HTERT RPE-1 (cell line): ENCODE results near the gene BGLAP.

Source experiments
- in situ Hi-C: fragments of 300-500 bp; cut with MboI; formaldehyde crosslinking; loops from 4 replicates; pipeline ENCODE4 v1.14.3; 2020; ENCODE audit warnings: low sequenced_read_pairs

BGLAP gene

GRCh38 chr1:156226116-156226538 lies 15.9 kb upstream of the BGLAP start:
- in situ Hi-C loops: no loop called here

- in situ Hi-C loops: no loop called here
These were observed 15.2 kb upstream of the BGLAP start for GRCh38 chr1:156226782-156227181.

GRCh38 chr1:156228501-156228900 lies 13.5 kb upstream of the BGLAP start:
- in situ Hi-C loops: no loop called here

- in situ Hi-C loops: no loop called here
These were observed 12.0 kb upstream of the BGLAP start for GRCh38 chr1:156229809-156230472.

GRCh38 chr1:156230473-156230837 lies 11.5 kb upstream of the BGLAP start:
- in situ Hi-C loops: no loop called here

GRCh38 chr1:156232201-156232894 lies 9.6 kb upstream of the BGLAP start:
- in situ Hi-C loops: no loop called here

GRCh38 chr1:156233426-156234127 lies 8.4 kb upstream of the BGLAP start:
- in situ Hi-C loops: no loop called here

- in situ Hi-C loops: no loop called here
These were observed 5.8 kb upstream of the BGLAP start for GRCh38 chr1:156236164-156236563.

GRCh38 chr1:156238248-156238647 lies 3.7 kb upstream of the BGLAP start:
- in situ Hi-C loops: no loop called here

GRCh38 chr1:156241311-156241811 lies 623 bp upstream of the BGLAP start:
- in situ Hi-C loops: no loop called here

- in situ Hi-C loops: no loop called here
These were observed 754 bp downstream of the BGLAP start for GRCh38 chr1:156242738-156243137.

- in situ Hi-C loops: no loop called here
These were observed 2.1 kb downstream of the BGLAP start for GRCh38 chr1:156244126-156244525.

GRCh38 chr1:156244712-156245111 lies 2.7 kb downstream of the BGLAP start:
- in situ Hi-C loops: no loop called here

- in situ Hi-C loops: no loop called here
These were observed 3.7 kb downstream of the BGLAP start for GRCh38 chr1:156245451-156246232.

- in situ Hi-C loops: no loop called here
These were observed 4.3 kb downstream of the BGLAP start for GRCh38 chr1:156246241-156246780.

GRCh38 chr1:156246781-156247459 lies 4.9 kb downstream of the BGLAP start:
- in situ Hi-C loops: no loop called here

GRCh38 chr1:156247460-156248322 lies 5.7 kb downstream of the BGLAP start, which contains the start of gene PAQR6:
TSS of gene PAQR6 (minus strand) at chr1:156248056. CDS start at chr1:156246731, 1,325 bp downstream.
- in situ Hi-C loops: no loop called here

GRCh38 chr1:156248323-156248683 lies 6.3 kb downstream of the BGLAP start:
- in situ Hi-C loops: no loop called here

GRCh38 chr1:156249593-156249992 lies 7.6 kb downstream of the BGLAP start:
- in situ Hi-C loops: no loop called here
